ENCODE results near the gene ADCY6.

The ADCY6 gene

GRCh38 chr12:48744251-48745008, 44.5 kb downstream of the ADCY6 start (continued):
- TF ChIP-seq PATZ1 (CRISPR knock-in tag; IDR thresholded peaks at IDR 0.05; ENCODE audit: borderline replicate concordance) = no peak
- no peak for TF ChIP-seq TCF4 (CRISPR knock-in tag; IDR thresholded peaks at IDR 0.05; ENCODE audit: borderline replicate concordance)

- no peak for TF ChIP-seq GLIS3 (CRISPR knock-in tag; IDR thresholded peaks at IDR 0.05)
- TF ChIP-seq OSR1 (CRISPR knock-in tag; IDR thresholded peaks at IDR 0.05) = no peak
- no peak for TF ChIP-seq ZC3H10 (CRISPR knock-in tag; IDR thresholded peaks at IDR 0.05)
- TF ChIP-seq BACH2 (CRISPR knock-in tag; IDR thresholded peaks at IDR 0.05; ENCODE audit: borderline replicate concordance) = no peak
- no peak for TF ChIP-seq ZNF8 (CRISPR knock-in tag; IDR thresholded peaks at IDR 0.05)
- no peak for TF ChIP-seq CREB5 (CRISPR knock-in tag; IDR thresholded peaks at IDR 0.05; ENCODE audit: low read depth)
- no peak for TF ChIP-seq TOX (CRISPR knock-in tag; IDR thresholded peaks at IDR 0.05; ENCODE audit: borderline replicate concordance)
- TF ChIP-seq CSRNP3 (CRISPR knock-in tag; IDR thresholded peaks at IDR 0.05) = no peak
- TF ChIP-seq ESRRG (CRISPR knock-in tag; IDR thresholded peaks at IDR 0.05) = no peak
- TF ChIP-seq SNAI2 (CRISPR knock-in tag; IDR thresholded peaks at IDR 0.05) = no peak
- TF ChIP-seq TCF4 (CRISPR knock-in tag; IDR thresholded peaks at IDR 0.05; ENCODE audit: borderline replicate concordance) = no peak
- TF ChIP-seq ISL1 (CRISPR knock-in tag; IDR thresholded peaks at IDR 0.05) = no peak
Measured at GRCh38 chr12:48739618-48740269, 49.1 kb downstream of the ADCY6 start.

GRCh38 chr12:48736456-48736855, 52.4 kb downstream of the ADCY6 start:
- TF ChIP-seq ESRRG (CRISPR knock-in tag; IDR thresholded peaks at IDR 0.05) (no peak), CSDC2 (CRISPR knock-in tag; IDR thresholded peaks at IDR 0.05) (no peak), CREB5 (CRISPR knock-in tag; IDR thresholded peaks at IDR 0.05; ENCODE audit: low read depth) (no peak), ZC3H10 (CRISPR knock-in tag; IDR thresholded peaks at IDR 0.05) (no peak), ZNF8 (CRISPR knock-in tag; IDR thresholded peaks at IDR 0.05) (no peak), SNAI2 (CRISPR knock-in tag; IDR thresholded peaks at IDR 0.05) (no peak), GLIS3 (CRISPR knock-in tag; IDR thresholded peaks at IDR 0.05) (no peak), PATZ1 (CRISPR knock-in tag; IDR thresholded peaks at IDR 0.05; ENCODE audit: borderline replicate concordance) (no peak), TCF4 (CRISPR knock-in tag; IDR thresholded peaks at IDR 0.05; ENCODE audit: borderline replicate concordance) (no peak), TOX (CRISPR knock-in tag; IDR thresholded peaks at IDR 0.05; ENCODE audit: borderline replicate concordance) (no peak), ARNTL (CRISPR knock-in tag; IDR thresholded peaks at IDR 0.05; ENCODE audit: borderline replicate concordance, low read depth) (no peak), ZNF70 (CRISPR knock-in tag; IDR thresholded peaks at IDR 0.05) (no peak), OSR1 (CRISPR knock-in tag; IDR thresholded peaks at IDR 0.05) (no peak), ISL1 (CRISPR knock-in tag; IDR thresholded peaks at IDR 0.05) (no peak), ZFP3 (CRISPR knock-in tag; IDR thresholded peaks at IDR 0.05) (no peak), BACH2 (CRISPR knock-in tag; IDR thresholded peaks at IDR 0.05; ENCODE audit: borderline replicate concordance) (no peak)
- no peak; the same call in 2 of the 3 replicates for ATAC-seq

More at GRCh38 chr12:48739618-48740269, 49.1 kb downstream of the ADCY6 start:
- ATAC-seq = no peak

GRCh38 chr12:48728807-48729206, 60.1 kb downstream of the ADCY6 start:
- ATAC-seq = no peak
- TF ChIP-seq TOX (CRISPR knock-in tag; IDR thresholded peaks at IDR 0.05; ENCODE audit: borderline replicate concordance) (no peak), PPARA (CRISPR knock-in tag; IDR thresholded peaks at IDR 0.05; ENCODE audit: borderline replicate concordance) (no peak), OSR1 (CRISPR knock-in tag; IDR thresholded peaks at IDR 0.05) (no peak), CREB5 (CRISPR knock-in tag; IDR thresholded peaks at IDR 0.05; ENCODE audit: low read depth) (no peak), ZNF8 (CRISPR knock-in tag; IDR thresholded peaks at IDR 0.05) (no peak), GLIS3 (CRISPR knock-in tag; IDR thresholded peaks at IDR 0.05) (no peak), TCF4 (CRISPR knock-in tag; IDR thresholded peaks at IDR 0.05; ENCODE audit: borderline replicate concordance) (no peak), ZFP30 (CRISPR knock-in tag; IDR thresholded peaks at IDR 0.05) (no peak), RARB (CRISPR knock-in tag; IDR thresholded peaks at IDR 0.05) (no peak), BACH2 (CRISPR knock-in tag; IDR thresholded peaks at IDR 0.05; ENCODE audit: borderline replicate concordance) (no peak), SNAI2 (CRISPR knock-in tag; IDR thresholded peaks at IDR 0.05) (no peak), CSRNP3 (CRISPR knock-in tag; IDR thresholded peaks at IDR 0.05) (no peak)

Data from SK-N-SH treated with all-trans-retinoic acid at 6 μM for 48 hours (cell line).